Fibroblast of skin of left biceps (primary cell): ENCODE measurements around the gene SMCO2.

Experiments used
- DNase-seq, 2 experiments: peaks; one replicate each; pipeline ENCODE4 v3.0.0-alpha.2; 2013; ENCODE audit warnings: low read depth in 2 of 2

Gene SMCO2

DNA sequence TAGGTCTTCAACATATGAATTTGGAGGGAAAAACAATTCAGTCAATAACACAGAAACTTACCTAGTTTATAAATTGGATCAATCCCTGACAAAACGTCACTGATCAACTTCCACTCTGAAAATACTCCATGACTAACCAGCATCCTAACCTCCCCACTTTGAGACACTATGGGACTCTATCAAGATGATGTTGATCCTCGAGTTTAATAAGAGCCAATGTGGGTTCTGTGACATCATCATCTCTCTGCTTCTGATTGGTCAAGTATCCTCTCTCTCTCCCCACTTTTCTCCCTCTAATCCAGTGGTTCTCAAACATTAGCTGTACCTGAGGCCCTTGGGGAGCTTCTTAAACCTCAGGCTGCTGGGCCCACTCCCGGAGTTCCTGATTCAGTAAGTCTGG, at the start of gene SMCO2:
Gene SMCO2, plus strand, starts transcription at position 301 of the 400 bp plus-strand sequence. CDS start 23,896 bp downstream, outside the sequence.
- no peak for DNase-seq

DNA sequence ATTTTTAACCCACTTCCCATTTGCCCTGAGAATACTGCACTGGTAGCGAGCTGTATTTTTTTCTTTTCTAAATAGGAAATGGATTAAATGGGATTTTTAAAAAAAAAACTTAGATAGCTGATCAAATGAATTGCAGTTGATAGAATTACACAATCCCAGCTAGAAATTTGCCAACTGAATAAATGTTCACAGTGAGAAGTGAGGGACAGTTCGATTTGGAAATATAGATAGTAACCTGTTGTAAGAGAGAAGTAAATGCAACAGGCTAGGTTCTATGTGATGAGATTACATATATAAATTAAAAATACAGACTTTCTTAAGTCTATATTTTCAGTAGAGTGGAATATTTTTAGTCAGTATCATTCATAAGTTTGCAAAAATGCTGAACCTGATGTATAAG, 48.1 kb upstream of the SMCO2 start:
- DNase-seq = no peak

- DNase-seq = no peak
Measured at GRCh38 chr12:27399074-27399473, 47.5 kb upstream of the SMCO2 start.

GRCh38 chr12:27400856-27401354, 45.6 kb upstream of the SMCO2 start:
- no peak for DNase-seq

- DNase-seq = no peak
Measured at GRCh38 chr12:27412047-27412446, 34.5 kb upstream of the SMCO2 start.

DNA sequence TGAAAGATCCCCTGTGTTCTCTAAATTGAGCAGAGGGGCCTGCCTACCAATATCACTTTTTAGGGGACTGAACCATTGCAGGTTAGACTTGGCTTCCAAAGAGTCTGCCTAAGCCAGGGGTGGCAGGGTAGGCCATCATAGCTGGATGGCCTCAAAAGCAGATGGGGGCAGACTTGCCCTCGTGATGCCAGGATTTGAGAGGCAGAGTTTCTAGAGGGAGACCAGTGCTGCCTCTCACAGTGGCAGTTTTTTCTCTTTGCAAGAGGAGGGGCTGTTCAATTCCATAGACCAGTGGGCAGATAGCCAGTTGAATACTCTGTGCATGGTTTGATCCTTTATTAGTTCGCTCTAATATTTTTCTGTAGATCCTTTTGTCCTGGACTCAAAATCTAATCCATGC, 23.8 kb upstream of the SMCO2 start:
- no peak for DNase-seq

GRCh38 chr12:27424631-27425230, 21.8 kb upstream of the SMCO2 start:
- peak; percentile 27 to 35 for DNase-seq

DNA sequence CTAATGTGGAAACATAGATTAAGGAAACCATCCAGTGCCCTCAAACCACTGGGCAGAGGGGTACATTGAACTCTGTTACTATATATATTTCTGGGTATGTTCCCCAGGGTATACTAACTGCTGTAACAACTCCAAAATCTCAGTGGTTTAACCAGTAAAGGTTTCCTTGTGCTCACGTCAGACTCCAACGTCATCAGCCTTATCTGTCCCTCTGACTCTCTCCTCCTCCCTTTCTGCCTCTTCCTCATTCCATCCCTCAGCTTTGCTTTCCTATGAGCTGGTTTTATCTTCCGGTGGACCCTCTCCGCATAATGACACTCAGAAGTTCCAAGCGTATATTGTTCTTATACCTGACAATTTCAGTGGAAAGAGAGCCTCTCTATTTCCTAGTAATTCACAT, 21.2 kb upstream of the SMCO2 start:
- no peak for DNase-seq

GRCh38 chr12:27426743-27427487, 19.6 kb upstream of the SMCO2 start:
- no peak for DNase-seq

GRCh38 chr12:27427824-27428223, 18.7 kb upstream of the SMCO2 start:
- no peak for DNase-seq

- DNase-seq = no peak
Measured at GRCh38 chr12:27428466-27428865, 18.1 kb upstream of the SMCO2 start.

DNA sequence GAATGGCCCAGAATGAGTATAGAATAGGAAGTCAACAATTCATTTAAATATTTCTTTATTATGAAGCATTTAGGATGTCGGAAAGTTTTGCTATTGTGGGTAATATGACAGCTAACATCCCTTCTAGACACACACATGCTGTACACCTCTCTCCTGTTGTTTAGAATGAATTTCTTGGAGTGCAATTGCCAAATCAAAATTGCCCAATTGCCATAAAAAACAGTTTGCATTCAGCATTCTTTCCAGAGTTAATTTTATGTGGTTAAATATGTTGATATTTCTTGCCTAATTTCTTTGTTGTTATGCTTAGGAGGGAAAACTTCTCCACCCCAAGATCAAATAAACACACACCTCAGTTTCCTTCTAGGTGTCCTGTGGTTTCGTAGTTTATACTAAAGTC, 16.9 kb upstream of the SMCO2 start:
- no peak for DNase-seq

- DNase-seq = no peak
Measured at GRCh38 chr12:27431185-27431584, 15.4 kb upstream of the SMCO2 start.

DNA sequence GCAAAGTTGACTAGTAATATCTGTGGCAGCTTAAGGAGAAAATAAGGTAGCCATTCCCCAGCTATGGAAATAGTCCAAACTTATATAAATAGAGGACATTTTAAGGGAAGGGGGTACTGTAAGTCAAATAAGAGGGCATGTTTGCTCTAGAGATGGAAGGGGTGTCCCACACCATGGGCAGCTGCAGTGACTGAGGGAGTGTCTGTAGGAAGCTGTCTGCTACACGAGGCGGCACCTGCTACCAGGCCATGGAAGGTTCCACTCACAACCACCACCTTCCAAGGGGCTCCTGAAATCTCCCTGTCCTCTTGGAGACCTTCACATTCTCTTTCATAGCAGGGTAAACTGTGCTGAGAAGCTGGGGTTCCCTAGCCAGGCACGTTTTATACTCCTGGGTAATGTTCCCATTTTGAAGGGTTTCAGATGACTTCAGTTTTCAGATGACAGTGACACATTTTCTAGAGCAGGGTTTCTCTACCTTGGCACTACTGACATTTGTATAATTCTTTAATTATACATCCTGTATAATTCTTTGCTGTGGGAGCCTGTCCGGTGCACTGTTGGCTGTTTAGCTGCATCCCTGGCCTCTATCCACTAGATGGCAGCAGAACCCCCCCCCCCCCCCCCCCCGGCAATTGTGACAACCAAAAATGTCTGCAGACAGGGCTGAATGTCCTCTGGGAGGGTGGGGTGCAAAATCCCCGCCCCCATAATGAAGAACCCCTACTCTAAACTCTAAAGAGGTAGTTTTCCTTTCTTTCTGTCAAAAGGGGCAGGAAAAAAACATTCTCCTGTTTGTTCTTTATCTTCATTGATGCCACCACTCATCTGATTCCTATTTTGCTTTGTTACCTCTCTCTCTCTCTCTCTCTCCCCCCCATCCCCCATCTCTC, 11.6 kb upstream of the SMCO2 start:
- no peak for DNase-seq

DNA sequence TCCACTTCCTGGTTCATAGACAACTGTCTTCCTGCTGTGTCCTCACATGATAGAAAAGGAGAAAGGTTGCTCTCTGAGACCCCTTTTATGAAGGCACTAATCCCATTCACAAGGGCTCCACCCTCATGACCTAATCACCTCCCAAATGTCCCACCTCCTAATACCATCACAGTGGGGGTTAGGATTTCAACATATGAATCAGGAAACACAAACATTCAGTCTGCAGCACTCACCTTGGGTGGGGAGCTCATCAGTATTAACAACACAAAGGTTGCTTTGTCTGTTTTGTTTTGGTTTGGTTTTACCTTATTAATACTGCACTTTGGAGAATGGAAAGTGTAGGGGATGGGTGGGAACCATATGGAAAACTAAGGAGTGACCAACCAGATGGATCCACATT, 10.5 kb upstream of the SMCO2 start:
- DNase-seq = no peak

GRCh38 chr12:27436768-27437167, 9.8 kb upstream of the SMCO2 start:
- no peak for DNase-seq

- no peak for DNase-seq
Measured at GRCh38 chr12:27437839-27438238, 8.7 kb upstream of the SMCO2 start.

- no peak for DNase-seq
Measured at GRCh38 chr12:27447761-27448160, 1.2 kb downstream of the SMCO2 start.

GRCh38 chr12:27449026-27449425, 2.5 kb downstream of the SMCO2 start:
- DNase-seq = no peak

GRCh38 chr12:27449893-27450534, 3.5 kb downstream of the SMCO2 start:
- no peak for DNase-seq

- no peak for DNase-seq
Measured at GRCh38 chr12:27451036-27451825, 4.7 kb downstream of the SMCO2 start.
